Measurements from ENCODE around the gene TARP.
A peak's percentile ranks its signal among the peaks of the same experiment; 100 is the strongest.

The TARP gene

DNA sequence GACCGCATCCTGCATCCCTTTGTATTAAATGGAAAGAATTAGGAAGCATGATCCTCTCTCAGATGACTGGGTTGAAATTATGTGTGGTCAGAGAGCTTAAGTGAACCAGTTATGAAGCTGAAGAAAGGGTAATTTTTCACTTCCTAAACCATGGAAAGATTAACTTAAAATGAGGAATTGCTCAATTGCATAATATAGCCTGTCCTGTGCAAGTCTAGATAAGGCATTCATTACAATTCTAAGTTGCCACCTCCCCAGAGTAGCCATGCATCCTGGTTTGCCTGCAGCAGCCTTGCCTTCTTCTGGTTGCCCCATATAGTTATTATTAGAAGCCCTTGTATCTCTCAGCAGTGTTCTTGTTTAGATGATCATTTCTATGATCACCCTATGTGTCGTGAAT is 50.1 kb downstream of the TARP start:
- H3K4me1 ChIP-seq (ENCODE audit: low read length), result peaks cover 9% of the 10 kb centered on the region
- H3K79me2 ChIP-seq (ENCODE audit: low read length), result no peaks in the 10 kb centered on the region
- H3K9me3 ChIP-seq (ENCODE audit: insufficient read depth, low read length), result no peaks in the 10 kb centered on the region
- no peaks in the 10 kb centered on the region for H4K20me1 ChIP-seq (ENCODE audit: insufficient read depth, low read length)
- no peak overlapping the region for H3K4me2 ChIP-seq (ENCODE audit: low read length)
- TF ChIP-seq, protein P1, sequence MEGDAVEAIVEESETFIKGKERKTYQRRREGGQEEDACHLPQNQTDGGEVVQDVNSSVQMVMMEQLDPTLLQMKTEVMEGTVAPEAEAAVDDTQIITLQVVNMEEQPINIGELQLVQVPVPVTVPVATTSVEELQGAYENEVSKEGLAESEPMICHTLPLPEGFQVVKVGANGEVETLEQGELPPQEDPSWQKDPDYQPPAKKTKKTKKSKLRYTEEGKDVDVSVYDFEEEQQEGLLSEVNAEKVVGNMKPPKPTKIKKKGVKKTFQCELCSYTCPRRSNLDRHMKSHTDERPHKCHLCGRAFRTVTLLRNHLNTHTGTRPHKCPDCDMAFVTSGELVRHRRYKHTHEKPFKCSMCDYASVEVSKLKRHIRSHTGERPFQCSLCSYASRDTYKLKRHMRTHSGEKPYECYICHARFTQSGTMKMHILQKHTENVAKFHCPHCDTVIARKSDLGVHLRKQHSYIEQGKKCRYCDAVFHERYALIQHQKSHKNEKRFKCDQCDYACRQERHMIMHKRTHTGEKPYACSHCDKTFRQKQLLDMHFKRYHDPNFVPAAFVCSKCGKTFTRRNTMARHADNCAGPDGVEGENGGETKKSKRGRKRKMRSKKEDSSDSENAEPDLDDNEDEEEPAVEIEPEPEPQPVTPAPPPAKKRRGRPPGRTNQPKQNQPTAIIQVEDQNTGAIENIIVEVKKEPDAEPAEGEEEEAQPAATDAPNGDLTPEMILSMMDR (IDR thresholded peaks at IDR 0.05; ENCODE audit: low read depth, low read length), result no peak
- TF ChIP-seq EZH2phosphoT487 (IDR thresholded peaks at IDR 0.05; ENCODE audit: low read depth), result no peak
- no peak overlapping the region for H2AFZ ChIP-seq (ENCODE audit: low read depth, low read length)
- peaks cover 7% of the 10 kb centered on the region for H3K36me3 ChIP-seq (replicated peaks; ENCODE audit: low read depth, low read length)
- no peak overlapping the region for H3K4me3 ChIP-seq (ENCODE audit: low read length)
- H3K27me3 ChIP-seq (ENCODE audit: low read depth, low read length), result no peaks in the 10 kb centered on the region
- H3K27ac ChIP-seq (ENCODE audit: low read length), result no peak overlapping the region
- no peak overlapping the region for H3K9ac ChIP-seq (ENCODE audit: low read length)

DNA sequence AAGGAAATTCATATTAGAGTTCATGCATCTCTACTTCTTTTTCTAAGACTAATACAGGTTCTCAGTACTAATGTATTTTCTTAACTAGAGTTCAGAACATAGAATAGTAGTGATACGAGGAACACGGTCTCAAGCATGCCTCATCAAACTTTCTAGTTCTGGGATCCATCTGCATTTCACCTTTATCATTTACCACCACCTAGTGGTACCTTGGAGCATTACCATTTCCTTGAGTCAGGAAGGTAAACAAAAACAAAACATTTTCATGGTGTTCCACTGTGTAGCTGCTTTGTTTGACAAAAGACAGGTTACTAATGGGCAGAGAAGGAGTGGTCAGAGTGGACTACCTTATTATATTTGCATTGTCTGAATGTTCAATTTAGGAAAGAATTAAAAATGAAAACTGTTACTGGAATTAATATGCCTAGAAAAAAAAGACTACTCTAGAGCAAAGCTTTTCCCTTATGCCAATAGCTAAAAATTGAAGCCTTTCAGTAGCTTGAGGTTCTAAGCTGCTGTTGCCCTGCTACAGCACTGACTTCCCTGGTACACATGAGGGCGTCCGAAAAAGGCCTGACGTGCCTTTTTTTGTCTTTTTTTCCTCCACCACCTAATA is 50.8 kb downstream of the TARP start:
- H3K4me2 ChIP-seq (ENCODE audit: low read length), result no peak overlapping the region
- H3K27me3 ChIP-seq (ENCODE audit: low read depth, low read length), result no peaks in the 10 kb centered on the region
- peaks cover 7% of the 10 kb centered on the region for H3K36me3 ChIP-seq (replicated peaks; ENCODE audit: low read depth, low read length)
- no peak overlapping the region for H3K27ac ChIP-seq (ENCODE audit: low read length)
- H4K20me1 ChIP-seq (ENCODE audit: insufficient read depth, low read length), result no peaks in the 10 kb centered on the region
- H3K4me3 ChIP-seq (ENCODE audit: low read length), result no peak overlapping the region
- no peaks in the 10 kb centered on the region for H3K9me3 ChIP-seq (ENCODE audit: insufficient read depth, low read length)
- TF ChIP-seq, protein P1 (IDR thresholded peaks at IDR 0.05; ENCODE audit: low read depth, low read length), result peak; percentile 79
- TF ChIP-seq EZH2phosphoT487 (IDR thresholded peaks at IDR 0.05; ENCODE audit: low read depth), result no peak
- no peaks in the 10 kb centered on the region for H3K79me2 ChIP-seq (ENCODE audit: low read length)
- H3K4me1 ChIP-seq (ENCODE audit: low read length), result peaks cover 9% of the 10 kb centered on the region
- H2AFZ ChIP-seq (ENCODE audit: low read depth, low read length), result no peak overlapping the region
- no peak overlapping the region for H3K9ac ChIP-seq (ENCODE audit: low read length)

GRCh38 chr7:38220452-38220851 is 53.0 kb downstream of the TARP start:
- Histone ChIP-seq H3K9me3 (ENCODE audit: insufficient read depth, low read length) (no peaks in the 10 kb centered on the region), H3K27ac (ENCODE audit: low read length) (no peak overlapping the region), H3K9ac (ENCODE audit: low read length) (no peak overlapping the region), H3K79me2 (ENCODE audit: low read length) (no peaks in the 10 kb centered on the region), H3K4me2 (ENCODE audit: low read length) (peak overlapping the region; percentile 29; the same call in 1 of the 2 replicates), H3K4me1 (ENCODE audit: low read length) (peaks cover 13% of the 10 kb centered on the region), H3K4me3 (ENCODE audit: low read length) (no peak overlapping the region), H4K20me1 (ENCODE audit: insufficient read depth, low read length) (no peaks in the 10 kb centered on the region), H2AFZ (ENCODE audit: low read depth, low read length) (no peak overlapping the region), H3K36me3 (replicated peaks; ENCODE audit: low read depth, low read length) (peaks cover 11% of the 10 kb centered on the region), H3K27me3 (ENCODE audit: low read depth, low read length) (no peaks in the 10 kb centered on the region)
- TF ChIP-seq, protein P1 (IDR thresholded peaks at IDR 0.05; ENCODE audit: low read depth, low read length), result no peak
- TF ChIP-seq EZH2phosphoT487 (IDR thresholded peaks at IDR 0.05; ENCODE audit: low read depth), result no peak

- Histone ChIP-seq H3K36me3 (replicated peaks; ENCODE audit: low read depth, low read length) (peaks cover 11% of the 10 kb centered on the region), H2AFZ (ENCODE audit: low read depth, low read length) (no peak overlapping the region), H3K4me3 (ENCODE audit: low read length) (no peak overlapping the region), H3K4me1 (ENCODE audit: low read length) (peaks cover 13% of the 10 kb centered on the region), H3K9ac (ENCODE audit: low read length) (no peak overlapping the region), H3K79me2 (ENCODE audit: low read length) (no peaks in the 10 kb centered on the region), H4K20me1 (ENCODE audit: insufficient read depth, low read length) (no peaks in the 10 kb centered on the region), H3K4me2 (ENCODE audit: low read length) (no peak overlapping the region), H3K27me3 (ENCODE audit: low read depth, low read length) (no peaks in the 10 kb centered on the region), H3K27ac (ENCODE audit: low read length) (no peak overlapping the region), H3K9me3 (ENCODE audit: insufficient read depth, low read length) (no peaks in the 10 kb centered on the region)
- no peak for TF ChIP-seq EZH2phosphoT487 (IDR thresholded peaks at IDR 0.05; ENCODE audit: low read depth)
- TF ChIP-seq, protein P1 (IDR thresholded peaks at IDR 0.05; ENCODE audit: low read depth, low read length), result no peak
Measured at GRCh38 chr7:38217672-38218071, 55.8 kb downstream of the TARP start.

All from OCI-LY3 (cell line).